HG03460 (cell line): ENCODE data around the gene SPOCK1.

Source experiments
- ATAC-seq: cut with Tn5 transposase; IDR thresholded peaks from one replicate; pipeline ENCODE4 v1.9.1; 2021; ENCODE audit not compliant: unreplicated experiment

Gene SPOCK1

DNA sequence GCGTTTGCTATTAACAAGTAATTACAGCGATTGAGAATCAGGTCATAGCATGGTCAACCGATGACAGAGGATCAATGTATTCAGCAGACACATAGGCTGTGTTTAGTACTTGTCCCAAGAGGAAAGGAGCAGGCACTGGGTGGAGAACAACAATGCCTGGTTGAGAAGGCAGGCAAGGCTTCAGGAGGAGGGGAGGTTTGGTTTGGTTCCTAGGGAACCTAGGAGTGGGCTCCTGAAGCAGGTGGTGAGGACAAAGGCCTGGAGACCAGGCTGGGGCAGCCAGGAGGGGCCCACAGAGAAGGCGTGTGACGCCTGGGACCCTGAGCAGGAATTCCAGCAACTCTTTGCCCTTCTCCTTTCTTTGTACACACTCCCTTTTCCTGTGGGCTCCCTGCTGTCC lies 195.6 kb downstream of the SPOCK1 start:
- no peak for ATAC-seq

DNA sequence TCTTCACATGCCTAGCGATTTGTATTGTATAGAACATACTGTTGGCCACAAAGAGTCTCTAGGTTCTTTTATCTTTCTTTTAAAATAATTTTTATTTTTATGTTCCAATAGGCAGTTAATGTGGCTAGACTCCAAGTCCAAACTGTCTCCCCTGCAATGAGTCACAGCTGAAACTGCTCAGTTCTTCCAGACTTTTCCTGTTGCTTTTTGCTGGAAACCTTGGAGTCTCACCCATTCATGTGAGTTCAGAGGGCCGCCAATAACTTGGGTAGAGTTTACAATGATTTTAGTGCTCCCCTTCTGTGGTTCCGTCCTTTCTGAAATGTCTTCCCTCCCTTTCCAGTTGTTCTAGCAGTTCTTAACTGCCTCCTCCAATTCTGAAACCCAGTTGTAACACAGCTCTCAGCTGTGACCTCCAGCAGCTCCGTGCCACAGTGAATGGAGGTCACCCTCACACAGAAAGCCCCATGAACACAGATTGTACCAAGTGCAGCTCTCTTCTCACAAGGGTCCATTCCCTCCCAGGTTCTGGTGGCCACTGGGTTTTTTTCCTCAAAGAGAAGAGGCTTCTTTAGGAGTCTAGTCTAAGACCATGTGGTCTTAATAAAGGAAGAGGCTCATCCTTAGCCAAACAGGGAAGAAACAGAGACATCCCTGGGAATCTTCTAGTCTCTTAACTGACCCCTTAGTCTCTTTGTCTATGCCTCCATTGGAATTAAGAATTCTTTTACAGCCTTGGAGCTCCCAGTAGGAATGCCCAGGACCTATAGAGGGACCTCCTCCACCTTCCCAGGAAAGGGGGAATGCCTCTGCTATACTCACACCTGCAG lies 198.5 kb downstream of the SPOCK1 start:
- ATAC-seq = no peak

DNA sequence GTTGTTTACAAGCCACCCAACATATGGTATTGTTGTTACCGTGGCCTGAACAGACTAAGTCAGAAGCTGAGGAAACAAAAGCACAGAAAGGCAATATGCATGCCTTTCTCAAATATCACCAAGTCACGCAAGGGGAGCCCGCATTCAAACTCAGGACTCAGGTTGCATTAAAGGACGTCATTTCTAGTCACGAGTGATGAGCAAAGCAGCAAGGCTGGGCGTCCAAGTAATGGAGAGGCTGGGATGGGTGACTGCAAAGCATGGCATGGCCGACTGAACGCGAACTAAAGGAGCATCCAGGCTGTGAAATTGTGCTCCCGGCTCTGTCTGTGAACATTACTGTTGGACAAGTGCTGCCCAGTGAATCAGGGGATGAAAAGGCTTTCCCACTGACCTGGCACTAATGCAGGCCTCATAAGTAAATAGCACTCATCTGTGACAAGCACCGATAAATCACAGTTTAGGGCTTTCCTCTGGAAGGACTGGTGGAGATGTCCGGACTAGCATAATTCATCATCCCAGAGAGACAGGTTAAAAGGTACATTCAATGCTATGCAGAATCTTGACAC lies 202.8 kb downstream of the SPOCK1 start:
- no peak for ATAC-seq

DNA sequence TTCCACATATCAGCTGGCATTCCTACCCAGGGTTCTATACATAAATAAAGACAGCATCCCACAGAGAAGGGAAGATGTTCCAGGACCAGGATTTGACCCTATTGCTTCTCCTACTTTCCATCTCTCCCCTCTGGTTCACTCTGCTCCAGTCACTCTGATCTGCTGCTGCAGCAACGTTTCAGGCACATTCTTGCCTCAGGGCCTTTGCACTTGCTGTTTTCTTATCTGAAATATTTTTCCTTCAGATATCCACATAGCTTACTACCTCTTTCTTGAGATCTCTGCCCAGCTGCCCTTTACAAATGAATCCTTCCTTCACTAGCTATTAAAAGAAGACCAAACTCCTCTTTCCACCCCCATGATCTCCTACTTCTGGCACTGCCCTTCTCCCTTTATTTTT lies 204.5 kb downstream of the SPOCK1 start:
- no peak for ATAC-seq

DNA sequence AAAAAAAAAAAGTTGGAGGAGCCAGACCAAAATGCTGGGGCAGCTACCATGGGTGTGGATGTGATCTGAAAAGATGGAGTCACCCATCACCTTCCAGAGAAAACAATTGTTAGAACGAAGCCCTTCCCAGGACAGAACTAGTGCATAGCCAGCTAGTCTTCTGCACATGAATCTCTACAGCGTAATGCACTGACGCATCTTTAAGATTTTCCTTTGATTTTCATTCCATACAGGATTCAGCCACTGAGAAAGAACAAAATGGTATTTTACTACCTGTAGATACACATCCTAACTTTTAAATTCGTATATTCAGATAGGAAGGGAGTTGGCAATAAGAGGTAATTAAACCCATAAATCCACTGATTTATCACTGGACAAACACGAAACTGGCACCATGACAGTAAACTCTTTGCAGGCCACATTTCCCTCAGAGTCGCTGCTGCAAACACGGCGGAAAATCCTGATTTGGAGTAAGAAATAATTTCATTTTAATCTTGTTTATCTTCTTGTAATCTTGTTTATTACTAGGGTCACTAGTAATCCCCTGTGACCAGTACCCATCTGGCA lies 206.6 kb downstream of the SPOCK1 start:
- ATAC-seq = no peak

DNA sequence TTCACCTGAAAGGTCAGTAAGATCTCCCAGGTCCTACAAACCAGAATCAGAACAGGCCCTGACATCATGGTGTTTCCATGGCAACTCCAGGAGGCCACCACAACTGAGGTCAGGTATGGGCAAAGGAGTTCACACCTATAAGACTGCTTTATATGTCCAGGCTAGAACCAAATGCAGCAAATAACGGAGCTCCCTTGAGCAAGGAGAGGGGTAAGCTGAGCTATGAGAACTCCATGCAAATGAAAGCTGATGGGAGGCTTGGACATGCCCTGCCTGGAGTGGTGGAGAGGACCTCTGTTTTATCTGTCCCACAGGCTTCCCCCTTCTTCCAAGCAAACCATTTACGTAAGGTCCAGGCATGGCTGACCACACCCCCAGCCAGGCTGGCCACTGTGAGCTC lies 207.7 kb downstream of the SPOCK1 start:
- no peak for ATAC-seq

DNA sequence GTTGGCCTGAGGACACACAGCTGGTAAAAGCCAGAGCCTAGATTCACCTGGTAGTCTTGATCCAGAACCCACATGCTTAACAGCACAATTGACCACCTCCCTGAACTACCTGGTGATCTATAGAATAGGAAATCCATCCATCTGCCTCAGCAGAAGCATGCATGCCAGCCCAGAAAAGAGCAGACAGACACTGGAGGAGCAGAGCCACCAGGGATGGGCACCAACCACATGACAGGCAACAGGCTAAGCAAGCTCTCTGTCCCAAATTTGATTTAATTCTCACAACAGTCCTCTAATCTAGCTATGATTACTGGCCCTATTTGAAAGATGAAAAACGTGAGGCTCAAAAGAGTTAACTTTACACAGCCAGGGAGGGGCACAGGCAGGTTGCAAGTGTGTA lies 208.1 kb downstream of the SPOCK1 start:
- no peak for ATAC-seq

DNA sequence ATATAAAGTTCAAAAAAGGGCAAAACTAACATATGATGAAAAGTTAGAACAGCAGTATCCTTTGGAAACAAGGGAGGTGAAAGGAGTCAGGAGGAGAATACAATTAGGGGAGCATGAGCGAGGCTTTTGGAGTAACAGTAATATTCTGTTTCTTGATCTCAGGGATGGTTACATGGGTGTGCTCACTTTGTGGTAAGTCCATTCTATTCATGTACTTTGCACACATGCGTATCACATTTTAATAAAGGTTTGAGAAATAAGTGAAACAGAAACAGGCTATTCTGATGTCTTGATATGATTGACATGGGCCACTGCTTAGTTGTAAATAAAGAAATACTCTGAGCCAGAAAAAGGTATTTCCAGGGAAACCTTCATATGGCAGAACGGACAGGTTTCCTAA lies 208.8 kb downstream of the SPOCK1 start:
- ATAC-seq = no peak

DNA sequence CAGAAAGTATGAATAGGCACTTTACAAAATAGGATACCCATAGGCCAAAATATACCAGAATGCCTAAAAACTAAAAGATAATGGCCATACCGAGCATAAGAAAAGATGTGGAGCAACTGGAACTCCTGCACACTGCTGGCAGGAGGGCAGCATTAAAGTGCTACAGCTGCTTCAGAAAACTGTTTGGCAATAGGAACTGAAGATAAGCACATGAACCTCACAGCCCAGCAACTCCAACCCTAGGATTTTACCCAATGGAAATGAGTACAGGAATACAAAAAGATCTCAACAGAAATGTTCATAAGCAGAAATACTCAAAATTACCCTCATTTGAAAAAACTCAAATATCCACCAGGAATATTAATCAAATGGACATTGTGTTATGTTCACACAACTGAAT lies 209.3 kb downstream of the SPOCK1 start:
- ATAC-seq = no peak

DNA sequence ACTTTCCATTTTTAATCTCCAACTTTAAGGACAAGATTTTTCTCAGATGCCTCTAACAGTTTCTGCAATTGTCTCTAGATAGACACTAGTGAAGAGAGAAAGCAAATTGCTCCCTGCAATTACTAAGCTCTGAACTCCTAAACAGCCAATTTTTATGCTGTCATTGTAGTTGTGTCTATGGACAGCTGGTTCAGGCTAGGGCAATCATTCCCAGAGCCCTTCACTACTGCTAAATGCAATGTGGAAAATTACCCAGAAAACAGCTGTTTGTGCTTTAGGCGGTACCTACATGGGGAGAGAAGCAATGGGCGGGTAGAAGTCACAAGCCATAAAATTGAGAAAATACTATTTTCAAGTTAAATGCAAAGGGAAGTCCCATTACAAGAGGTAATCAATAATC lies 211.6 kb downstream of the SPOCK1 start:
- ATAC-seq = no peak

DNA sequence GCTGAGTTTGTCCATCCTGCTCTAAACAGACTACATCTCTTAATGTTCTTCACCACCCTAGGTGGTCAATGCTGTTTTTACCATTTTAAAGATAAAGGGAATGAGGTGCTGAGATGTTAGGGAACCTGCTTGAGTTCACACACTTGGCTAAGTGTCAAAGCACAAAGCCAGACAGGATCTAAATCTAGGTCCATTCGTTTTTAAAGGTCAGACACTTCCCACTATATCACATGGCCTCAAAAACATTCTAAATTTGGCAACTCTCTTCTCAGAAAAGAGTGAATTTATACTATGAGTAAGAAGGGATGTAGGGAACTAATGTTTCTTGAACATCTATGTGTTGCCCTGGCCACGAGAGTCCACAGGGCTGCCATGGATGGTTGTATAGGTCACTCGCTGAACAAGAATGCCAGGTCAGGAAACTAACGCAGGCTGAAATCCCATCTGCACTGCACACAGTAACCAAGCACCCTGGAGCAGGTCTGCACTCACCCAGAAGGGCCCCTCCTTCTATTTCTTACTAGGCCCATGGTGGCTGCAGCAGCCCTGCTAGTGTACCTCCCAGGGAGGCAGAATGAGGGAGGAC lies 213.0 kb downstream of the SPOCK1 start:
- ATAC-seq = no peak

DNA sequence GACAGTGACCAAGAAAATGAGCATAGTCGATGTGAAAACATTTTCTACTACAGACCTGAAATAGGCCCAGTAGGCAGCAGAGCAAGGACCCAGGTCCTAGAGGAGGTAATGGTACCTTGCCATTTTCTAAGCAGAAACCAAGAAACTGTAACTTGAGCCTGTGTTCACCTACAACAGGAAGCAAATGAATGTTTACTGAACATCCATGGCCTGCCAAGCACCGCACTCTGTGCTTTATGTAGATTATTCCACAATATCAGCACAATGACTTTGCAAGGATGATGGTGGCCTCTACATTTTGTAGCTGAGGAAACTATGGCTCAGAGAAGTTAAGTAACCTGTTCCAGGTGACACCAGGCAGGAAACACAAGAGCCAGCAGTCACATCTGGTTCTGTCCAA lies 215.3 kb downstream of the SPOCK1 start:
- no peak for ATAC-seq

DNA sequence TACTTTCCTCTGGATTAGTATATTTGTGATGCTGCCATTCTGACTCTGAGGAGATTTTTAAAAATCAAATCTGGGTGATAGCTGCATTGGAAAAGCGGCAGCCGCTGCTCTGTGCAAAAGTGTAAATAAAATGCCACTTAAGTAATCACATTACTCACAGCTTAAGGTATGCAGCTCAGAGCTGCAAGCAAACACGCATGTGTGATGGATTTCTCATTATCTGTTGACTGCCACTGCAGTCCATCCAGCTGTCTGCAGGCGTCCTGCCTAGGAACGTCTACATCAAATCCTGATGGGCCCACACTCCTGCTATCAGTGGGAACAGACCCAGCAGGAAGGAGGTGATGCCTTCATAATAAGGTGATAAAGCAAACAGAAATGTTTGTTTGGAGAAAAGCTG lies 216.9 kb downstream of the SPOCK1 start:
- no peak for ATAC-seq

DNA sequence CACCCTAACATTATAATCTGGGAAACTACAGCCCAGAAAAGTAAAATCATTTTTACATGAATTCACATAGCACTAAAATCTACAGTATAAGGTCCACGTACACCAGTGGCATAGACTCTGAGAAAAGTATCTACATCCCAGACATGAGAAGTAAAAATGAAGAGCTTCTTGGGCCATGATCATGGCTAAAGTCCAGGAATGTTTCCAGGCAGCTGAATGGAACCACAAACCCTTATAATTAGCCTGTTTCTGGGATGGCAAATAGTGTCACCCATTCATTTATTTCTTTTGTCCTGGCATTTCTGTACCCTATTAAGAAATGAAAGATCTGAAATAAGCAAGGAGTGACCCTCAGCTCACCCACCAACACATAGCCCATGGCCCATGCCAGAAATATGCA lies 217.9 kb downstream of the SPOCK1 start:
- no peak for ATAC-seq

DNA sequence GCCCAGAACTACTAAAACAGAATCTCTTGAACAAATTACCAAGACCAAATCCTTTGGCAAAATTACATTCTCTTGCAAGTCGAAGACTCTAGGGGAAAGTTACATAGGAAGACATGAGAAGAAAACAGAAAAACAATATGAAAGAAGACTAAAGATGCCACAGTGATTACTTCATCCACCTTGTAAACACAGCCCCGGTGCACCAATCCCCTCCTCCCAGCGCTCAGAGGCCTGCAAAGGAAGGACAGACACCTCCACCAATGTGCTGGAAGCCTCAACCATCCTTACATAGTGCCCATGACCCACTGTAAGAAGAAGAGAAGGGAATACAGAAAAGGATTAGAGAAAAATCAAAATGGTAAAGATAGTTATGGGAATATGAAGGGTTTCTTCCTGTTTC lies 218.5 kb downstream of the SPOCK1 start:
- ATAC-seq = no peak

DNA sequence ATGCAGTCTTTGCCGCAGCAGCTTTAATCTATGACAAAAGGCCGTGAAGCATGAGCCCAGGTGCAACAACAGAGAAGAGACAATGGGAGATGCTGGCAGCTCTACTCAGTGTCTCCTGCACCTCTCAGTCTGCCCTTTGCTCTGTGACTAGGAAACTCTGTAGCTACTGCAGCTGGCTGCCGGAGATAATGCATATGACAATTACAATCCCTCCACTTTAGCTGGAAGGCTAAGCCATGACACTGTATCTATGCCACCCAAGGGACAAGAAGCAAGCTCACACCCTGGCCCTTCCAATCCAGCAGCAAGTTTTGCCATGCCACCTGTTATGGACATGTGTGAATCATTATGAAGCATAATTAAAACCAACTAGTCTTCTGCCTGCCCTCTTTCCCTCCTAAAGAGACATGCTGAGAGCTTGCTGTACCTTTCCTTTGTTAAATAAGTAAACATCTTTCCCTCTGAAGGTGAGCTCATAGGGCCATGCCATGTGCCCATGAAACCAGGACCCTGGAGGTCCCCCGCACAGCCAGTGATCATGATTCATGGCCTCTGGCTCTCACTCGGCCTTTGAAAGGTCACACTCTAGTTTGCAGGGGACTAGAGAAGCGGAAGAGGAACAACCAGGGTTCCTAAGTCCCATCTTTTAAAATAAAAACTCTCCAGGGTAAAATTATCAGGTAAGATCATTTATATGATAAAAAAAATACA lies 219.4 kb downstream of the SPOCK1 start:
- no peak for ATAC-seq

DNA sequence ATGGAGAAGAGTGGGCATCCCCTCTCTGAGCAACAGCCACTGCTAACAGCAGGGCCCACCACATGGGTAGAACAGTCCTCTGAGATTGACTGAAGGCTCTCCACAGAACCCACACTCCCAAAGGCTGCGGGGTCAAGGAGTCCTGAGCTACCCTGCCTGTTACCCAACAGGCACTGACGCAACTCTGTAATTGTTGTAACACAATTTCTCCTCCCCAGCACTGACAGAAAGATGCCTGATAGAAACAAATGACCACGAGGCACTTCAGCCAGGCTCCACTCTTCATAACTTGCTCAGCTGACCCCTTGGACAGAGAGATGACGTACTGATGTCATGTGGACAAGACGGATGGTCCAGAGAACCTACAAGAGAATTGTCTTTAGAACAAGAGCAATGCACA lies 220.7 kb downstream of the SPOCK1 start:
- ATAC-seq = no peak

DNA sequence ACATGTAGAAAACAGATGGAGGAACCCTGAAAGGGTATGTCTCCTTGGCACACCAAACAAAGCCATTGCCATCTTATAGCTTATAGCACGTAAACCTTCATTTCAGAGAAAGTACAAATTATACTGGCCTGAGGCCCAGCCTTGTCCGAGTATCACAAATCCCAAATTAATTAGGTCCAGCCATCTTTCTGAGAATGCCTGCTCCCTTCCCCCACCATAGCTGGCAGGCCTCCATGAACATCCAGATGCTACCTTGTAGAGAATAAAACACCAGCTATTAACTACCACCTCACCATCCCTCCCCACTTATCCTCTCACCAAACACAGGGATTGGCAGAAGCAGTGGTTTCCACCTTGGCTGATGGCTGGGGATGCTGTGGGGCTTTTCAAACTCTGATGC lies 224.0 kb downstream of the SPOCK1 start:
- ATAC-seq = no peak

DNA sequence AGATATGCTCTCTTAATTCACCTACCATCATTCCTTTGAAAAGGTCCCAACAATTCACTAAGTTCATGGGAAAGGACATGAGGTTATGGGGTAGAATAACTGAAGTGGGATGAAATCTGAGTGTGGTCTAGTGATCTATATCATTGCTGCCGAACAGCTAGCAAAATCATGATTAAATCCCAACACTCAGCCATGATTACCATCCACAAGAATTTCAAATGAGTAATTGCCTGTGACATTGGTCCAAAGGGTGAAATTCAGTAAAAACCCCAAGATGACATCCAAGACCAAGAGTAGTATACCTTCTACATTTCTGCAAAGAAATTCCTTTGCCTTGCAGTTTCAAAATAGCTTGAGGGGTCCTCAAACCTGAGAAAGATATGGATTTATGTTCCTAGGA lies 225.6 kb downstream of the SPOCK1 start:
- ATAC-seq = no peak

DNA sequence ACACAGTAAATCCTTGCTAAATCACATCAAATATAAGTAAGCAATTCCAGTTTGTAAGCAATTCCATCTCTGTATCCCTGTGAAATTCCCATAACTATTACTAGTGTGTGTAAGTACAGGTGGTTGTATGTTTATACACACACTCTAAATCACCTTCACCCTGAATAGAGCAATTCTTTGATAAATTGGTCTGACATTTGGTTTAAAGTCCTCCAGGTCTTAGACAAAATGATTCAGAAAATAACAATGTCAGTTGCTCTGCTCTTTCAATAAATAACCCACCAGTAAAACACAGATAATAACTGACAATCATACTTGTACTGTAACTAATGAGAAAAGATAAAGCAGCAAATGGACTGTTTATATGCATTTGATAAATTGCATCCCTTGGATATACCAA lies 226.3 kb downstream of the SPOCK1 start:
- ATAC-seq = no peak

DNA sequence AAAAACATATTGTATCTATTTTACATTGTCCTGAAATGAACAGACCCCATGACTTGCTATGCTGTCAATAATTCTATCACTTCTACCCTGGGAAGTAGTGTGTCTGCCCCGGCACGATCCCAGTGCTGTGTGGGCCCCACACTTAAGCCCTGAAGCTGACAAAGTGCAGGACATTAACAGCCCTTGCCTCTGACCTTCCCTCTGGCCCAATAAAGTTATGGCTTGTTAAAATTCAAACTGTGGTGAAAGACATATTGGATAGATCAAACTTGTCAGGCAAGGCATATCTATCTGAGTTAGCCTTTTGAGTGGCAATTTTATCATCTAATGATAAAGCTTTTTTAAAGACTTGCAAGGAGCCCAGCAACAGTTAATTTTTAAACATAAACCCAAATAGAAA lies 229.2 kb downstream of the SPOCK1 start:
- no peak for ATAC-seq

DNA sequence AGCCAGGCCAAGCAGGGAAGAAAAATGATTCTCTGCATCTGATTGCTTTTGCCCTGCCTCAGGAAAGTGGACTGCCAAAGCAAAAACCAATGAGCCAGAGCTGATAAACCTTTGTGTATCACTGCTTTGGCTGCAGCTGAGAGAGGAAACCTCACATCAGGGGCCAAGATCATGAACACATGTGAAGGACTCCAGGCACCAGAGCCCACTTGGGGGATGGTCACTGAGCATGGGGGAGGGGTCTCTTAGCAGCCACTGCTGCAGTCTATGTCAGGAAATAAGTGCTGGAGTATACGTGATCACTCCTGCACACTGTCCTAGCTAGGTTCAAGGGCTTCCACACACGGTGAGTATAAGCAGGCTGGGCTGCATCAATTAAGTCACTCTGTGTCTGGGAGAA lies 229.9 kb downstream of the SPOCK1 start:
- ATAC-seq = no peak
